Stimulated activated CD8-positive, alpha-beta memory T cell treated with anti-CD3 and anti-CD28 coated beads, Interleukin-15, amount 100 ng/mL, for 48 hours (primary cell): ENCODE data around the gene CATSPER3.

Experiments used
- DNase-seq, 2 donors: peaks; one replicate each; pipeline ENCODE4 v3.0.0-alpha.2; 2020; ENCODE audit warnings: low read depth in 2 of 2

The CATSPER3 gene

DNA sequence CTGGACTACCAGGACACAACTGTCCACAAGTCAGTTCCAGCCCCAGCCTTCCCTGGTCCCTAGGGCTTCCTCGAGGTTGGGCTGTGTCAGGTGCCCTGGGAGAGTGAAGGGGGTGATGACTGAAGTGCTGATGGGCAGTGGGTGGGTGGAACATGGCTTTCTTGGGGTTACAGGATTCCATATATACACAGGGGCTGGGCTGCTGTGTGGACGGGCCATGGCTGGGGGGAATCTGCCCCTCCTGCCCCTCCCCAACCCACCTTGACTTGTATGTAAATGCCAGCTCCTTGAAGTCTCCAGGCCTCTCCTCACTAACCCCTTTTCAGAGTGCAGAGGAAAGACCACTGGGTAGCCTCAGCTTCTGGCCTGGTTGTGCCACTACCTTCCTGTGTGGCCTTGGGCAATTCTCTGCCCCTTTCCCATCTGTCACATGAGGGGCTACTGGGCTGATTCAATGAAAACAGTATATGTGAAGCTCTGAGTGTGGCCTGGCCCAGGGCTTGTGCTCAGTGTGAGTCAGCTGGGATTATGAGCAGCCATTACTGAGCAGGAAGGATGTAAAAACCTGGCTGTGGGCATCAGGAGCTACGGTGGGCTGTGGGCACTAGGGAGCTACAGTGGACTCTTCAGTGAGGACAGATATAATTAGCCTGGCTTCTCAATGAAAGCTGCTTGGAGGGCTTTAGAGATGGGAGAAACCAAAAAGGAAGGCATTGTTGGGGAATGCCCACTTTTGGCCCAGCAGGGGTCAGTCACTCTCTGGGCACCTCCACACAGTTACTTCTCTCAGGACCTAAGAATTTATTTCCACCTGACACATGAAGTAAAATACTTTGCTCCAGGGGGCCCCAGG lies 43.0 kb downstream of the CATSPER3 start:
- no peak for DNase-seq

DNA sequence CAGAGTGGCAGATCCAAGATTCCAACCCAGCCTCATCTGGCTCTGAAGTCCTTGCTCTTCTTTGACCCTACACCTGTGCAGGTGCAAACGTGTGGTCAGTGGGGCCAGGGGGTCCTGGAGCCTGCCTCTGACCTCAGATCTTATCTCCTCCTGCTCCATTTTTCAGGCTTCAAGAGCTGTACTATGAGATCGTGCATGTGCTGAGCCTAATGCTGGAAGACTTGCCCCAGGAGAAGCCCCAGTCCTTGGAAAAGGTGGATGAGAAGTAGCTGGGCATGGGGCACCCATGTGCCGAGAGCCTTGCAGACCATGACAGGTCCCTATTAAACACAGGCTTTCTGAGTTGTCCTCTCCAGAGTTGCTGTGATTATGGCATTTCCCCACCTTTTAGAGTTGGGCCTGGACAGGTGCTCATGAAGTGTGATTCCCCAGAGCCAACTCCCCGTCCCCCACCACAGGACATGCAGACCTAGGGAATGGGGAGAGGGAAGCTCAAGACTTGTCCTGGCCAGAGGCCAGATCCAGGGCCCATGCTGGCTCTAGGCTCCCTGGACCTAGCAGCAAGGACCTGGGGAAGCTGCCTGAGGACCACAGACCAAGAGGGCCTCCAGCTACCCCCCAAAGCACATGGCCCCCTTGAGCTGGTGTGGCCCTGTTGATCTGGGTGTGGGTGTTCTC lies 43.8 kb downstream of the CATSPER3 start:
- no peak for DNase-seq

DNA sequence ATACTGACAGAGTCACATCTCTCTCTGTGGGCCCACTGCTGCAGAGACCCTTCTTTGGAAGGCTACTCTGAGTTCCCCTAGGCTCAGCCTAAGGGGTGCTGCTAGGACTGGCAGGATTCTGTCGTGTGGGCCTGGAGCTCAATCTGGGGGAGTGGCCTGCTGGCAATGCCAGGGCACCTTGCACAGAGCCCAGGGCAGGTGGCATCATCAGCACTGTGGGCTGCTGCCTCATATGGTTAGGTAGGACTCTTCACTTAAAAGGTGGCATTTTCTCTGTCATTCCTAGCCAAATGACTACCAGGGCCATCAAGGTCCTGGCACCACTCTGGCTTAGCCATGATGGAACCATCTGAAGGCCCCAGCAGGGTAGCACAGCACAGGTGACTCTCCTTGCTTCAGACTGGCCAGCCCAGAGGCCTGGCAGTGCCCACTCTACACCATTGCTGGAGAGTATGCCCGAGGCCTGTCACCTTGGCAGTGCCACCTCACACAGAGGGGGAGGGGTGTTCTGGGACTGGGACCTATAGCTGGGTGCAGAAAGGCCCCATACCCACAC lies 44.4 kb downstream of the CATSPER3 start:
- no peak for DNase-seq

DNA sequence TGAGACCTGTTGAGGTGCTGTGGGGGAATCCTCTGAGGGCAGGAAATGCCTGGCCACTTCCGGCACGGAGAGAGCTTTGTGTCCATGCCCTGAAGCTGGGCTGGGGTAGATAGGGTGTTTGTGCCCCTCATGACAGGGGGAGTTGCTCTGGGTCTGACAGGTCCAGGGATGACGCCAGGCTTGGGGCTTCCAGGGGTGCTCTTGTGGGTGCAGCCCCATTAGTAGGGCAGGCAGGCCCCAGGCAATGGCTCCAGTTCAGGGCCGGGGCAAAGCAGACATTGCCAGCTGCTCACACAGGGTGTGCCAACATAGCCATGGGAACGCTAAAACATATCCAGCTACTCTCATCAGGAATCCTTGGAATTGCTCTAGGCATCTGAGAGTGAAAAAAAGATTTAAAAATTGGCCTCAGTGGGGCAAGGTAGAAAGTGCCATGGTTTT lies 45.3 kb downstream of the CATSPER3 start:
- no peak for DNase-seq

DNA sequence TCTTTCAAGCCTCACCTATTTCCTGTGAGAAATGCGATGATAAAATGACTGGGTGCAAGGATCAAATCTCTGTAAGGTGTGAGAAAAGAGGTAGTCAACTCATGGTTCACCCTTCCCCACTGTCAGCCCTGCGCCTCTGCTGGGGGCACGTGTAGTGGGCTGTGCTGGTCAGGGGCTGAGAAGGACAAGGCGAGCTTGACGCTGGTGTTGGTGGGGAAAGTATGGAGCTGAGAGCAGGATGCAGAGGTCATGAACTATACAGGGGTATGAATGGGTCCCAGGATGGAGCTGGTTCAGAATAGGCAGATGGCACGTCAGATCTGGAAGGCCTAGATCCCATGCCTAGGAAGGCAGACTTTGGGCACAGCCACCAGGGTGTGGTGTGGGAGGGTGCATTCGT lies 45.7 kb downstream of the CATSPER3 start:
- DNase-seq: no peak

DNA sequence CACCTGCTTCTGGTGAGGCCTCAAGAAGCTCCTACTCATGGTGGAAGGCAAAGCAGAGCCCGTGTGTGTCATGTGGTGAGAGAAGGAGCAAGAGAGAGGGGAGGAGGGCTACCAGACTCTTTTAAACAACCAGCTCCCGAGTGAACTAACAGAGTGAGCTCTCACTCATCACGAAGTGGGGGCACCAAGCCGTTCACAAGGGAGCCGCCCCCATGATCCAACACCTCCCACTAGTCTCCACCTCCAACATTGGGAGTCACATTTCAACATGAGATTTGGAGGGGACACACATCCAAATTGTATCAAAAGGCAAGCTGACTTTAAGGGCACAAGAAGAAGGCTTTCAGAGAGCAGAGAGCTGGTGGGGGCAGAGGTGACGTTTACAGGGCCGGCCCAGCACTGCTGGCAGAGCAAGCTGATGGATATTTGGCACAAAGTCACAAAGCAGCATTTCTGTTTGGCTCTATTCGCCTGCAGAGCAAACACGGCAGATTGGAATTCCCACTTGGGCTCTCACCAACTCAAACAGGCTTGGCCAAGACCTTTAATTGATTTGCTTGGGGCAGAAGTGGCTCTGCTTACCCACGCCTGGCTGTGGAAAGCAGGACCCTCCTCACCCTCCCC lies 46.4 kb downstream of the CATSPER3 start:
- DNase-seq: no peak

DNA sequence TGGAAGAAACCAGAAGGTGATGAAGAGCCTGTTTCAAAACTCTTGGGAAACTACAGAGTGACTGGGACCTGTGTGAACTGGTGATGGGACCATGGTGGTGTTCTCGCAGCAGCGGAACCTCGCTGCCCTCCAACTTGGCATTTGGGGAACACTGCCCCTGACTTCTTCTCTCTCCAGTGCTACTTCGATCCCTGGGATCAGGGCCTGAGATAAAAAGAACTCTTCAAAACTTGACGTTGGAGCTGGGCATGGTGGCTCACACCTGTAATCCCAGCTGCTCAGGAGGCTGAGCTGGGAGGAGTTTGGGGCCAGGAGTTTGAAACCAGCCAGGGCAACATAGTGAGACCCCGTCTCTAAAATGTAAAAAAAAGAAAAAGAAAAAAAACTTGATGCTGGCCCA lies 48.2 kb downstream of the CATSPER3 start:
- DNase-seq: no peak

DNA sequence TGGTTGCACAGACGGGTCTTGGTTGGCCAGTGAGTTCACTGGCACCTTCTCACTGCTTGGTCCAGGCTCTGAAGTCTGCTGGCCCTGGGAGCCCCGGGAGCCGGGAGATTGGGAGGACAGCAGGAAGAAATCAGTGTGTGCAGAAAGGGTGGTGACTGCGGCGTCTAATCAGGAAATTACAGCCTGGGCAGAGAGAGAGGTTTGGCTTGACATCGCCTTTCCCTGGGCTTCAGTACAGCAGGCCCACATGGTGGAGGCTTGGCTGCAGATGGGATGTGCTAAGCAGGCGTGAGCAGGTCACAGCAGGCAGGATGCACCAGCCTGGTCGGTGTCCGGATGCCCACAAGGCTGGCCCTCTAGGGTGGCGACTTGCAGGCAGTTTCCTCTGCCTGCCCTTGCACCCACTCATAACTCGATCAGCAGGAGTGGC lies 49.2 kb downstream of the CATSPER3 start:
- DNase-seq: no peak

DNA sequence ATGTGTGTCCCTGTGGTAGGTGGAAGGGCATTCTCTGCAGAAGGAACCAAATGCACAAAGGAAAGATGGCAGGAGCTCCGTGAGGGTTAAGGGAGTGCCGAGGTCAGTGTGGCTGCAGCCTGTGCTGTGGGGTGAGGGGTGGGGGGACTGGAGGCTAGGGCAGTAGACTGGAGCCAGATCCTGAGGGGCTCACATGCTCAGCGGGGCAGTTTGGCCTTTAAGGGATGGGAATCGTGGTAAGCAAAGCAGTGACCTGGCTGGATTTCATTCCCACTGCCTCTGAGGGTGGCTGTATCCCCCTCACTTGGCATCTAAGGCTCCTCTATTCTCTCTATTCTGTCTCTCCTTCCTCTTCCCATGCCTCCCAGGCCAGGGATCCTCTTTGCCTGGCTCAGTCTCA lies 50.8 kb downstream of the CATSPER3 start:
- no peak for DNase-seq

DNA sequence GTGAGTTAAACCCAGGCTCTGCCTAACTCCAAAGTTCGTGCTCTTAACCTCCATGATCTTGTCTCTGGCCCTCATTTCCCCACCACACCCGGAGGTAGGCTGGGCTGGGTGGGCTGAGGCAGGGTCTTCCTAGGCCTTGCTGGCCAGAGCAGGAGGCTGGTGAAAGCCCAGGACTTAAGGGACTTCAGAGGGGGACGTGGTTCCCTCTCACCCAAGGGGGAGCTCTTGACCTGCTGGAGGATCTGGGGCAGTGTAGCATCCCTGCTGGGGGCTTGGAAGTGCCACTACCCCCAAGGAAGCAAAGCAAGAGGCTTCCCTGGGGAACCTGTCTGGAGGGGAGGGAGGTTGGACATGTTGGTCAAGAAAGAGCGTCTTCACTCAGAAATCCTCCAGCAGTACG lies 51.6 kb downstream of the CATSPER3 start:
- no peak for DNase-seq

DNA sequence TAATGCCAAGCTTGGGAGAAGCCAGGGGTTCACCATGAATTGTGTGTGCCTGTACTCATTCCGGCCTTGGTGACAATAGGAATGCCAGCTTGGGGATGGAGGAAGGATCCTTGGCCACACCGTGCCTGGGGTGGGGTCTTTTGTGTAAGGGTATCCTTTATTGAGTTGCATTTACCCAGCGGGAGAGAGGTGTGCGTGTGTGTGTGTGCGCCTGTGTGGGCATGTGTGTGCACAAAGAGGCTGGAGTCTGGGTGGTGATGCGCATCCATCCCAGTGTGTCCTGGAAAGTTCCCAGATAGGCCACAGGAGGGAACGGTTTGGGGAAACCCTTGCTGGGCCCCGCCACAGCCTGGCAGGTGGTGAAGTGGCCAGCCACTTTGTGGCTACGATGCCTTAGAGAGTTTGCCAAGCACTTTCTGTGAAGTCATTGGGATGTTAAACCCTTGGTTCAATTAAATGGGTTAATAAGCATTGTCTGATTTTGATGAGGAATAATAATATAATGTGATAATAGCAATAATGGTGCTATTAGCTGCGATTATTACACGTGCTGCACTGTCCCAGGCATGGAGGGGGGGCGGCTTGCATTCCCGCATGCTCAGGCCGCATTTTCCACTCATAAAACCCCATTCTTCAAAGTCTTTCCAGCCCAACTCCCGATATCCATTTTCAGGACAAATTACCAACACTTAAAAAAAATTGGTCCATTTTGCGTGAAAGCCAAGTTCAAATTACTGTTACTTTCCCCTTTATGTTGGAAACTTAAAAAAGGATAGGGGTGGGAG lies 52.6 kb downstream of the CATSPER3 start:
- DNase-seq: no peak

DNA sequence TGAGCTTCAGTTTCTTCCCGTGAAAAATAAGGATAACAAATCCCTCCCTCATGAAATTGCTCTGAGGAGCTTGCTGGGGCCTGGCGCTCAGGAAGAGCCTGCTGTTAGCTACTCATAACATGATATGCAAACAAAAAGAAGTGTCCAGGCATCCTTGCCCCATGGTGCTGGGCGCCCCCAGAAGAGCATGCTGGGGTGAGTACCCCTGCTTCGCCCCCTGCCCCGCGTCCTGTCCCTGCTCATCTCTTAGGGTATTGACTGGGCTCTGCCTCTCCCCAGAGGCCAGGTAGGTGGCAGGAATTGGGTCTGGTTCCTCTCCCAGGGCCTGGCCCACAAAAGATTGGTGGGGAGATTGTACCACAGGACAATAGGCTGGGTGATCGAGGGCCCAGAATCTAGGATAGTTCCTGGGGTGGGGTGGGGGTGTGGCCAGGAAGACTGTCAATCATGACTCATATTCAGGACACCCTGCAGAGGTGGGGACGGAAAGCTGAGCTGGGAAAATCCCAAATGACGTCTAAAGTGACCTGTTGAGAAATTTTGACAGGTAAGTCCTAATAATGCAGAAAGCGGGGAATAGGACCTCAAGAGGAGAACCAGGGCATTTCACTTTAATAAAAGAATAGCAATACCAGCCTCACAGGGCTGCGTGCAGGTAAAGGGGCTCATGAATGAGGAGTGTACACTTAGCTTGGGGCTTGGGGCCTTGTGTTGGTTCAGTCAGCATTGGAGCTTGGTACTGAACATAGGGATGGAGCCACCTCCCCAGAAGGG lies 57.4 kb downstream of the CATSPER3 start:
- DNase-seq: no peak

DNA sequence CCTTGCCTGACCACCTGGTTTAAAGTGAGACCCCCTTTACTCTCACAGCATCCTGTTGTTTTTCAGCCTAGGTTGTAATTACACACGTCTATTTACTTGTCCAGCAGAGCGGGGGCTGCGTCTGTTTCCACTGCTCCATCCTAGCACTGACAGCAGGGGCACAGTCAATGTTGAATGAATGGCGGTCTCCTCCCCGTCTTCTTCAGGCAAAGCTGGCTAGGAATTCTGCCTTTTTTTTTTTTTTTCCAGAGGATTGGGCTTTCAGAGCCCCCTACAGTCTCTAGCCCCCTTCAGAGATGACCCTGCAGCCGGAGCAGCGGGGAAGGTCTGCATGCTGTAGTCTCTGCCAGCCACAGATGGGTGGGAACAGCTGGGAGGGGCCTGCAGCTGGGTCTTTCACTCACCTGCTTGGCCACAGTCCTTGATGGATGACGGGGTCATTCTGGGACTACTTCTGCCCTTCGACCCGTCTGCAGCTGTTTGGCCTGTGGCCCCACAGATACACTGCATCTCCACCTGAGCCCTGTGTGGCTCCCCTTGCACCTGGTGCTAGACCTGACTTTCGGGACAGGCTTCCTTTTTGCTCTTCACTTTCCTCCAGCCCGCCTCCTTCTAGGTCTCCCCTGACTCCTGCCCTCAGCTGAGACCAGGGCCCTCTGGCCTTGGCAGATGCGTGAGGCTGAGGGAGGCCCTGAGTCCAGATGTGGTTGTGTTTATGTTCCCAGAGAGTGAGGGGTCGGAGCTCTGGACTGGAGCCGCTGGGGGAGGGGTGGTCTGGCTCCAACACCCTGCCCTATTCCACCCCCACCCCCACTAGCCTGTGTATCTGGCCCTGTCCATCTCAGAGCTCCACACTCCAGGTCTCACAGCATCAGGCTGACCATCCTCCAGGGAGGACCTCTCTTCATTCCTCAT lies 58.3 kb downstream of the CATSPER3 start:
- no peak for DNase-seq

DNA sequence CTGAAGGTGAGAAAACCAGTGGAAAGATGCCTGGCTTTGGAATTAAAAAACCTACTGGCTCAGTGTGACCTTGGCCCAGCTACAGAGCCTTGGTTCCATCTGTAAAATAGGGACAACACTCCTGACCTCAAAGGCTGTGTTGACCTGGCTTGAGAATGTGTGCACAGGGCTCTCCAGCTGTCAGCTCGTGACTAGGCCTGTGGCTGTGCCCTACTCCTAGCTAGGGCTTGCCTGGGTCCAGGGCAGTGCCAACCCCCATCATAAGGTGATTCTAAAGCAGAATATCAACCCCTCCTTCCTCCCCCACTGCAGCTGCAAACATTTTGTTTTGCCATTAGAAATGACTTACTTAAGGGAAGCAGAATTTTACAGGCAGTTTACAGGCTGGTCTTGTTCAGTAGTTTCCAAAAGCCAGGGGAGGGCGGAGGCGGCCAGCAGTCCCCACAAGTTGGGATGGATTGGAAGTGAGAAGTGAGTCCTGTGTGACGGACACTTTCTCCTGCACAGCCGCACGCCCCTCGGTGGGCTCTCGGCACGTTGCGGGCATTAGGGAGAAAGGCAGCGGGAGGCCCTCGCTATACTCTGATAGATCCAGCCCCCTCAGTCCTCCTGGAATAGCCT lies 59.0 kb downstream of the CATSPER3 start:
- DNase-seq: no peak

DNA sequence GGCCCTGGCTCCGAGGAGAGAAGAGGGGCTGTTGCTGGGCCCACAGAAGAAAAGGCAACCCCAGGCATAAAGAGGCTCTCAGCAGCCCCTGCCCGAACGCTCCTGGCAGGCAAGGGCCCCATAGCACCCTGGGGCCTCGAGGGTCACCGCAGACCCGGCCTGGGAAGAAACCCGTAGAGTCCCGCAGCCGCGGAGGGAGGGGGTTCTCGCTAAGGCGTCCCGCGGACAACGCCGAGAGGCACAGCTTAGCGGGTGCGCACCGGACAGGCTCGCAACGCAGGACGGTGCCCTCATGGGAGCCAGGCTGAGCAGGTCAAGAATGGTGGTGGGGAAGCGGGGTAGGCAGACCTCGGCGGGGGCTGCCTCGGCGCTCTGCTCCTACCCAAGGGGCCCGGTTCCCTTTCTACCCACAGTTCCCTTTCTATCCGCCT lies 59.6 kb downstream of the CATSPER3 start:
- no peak for DNase-seq

DNA sequence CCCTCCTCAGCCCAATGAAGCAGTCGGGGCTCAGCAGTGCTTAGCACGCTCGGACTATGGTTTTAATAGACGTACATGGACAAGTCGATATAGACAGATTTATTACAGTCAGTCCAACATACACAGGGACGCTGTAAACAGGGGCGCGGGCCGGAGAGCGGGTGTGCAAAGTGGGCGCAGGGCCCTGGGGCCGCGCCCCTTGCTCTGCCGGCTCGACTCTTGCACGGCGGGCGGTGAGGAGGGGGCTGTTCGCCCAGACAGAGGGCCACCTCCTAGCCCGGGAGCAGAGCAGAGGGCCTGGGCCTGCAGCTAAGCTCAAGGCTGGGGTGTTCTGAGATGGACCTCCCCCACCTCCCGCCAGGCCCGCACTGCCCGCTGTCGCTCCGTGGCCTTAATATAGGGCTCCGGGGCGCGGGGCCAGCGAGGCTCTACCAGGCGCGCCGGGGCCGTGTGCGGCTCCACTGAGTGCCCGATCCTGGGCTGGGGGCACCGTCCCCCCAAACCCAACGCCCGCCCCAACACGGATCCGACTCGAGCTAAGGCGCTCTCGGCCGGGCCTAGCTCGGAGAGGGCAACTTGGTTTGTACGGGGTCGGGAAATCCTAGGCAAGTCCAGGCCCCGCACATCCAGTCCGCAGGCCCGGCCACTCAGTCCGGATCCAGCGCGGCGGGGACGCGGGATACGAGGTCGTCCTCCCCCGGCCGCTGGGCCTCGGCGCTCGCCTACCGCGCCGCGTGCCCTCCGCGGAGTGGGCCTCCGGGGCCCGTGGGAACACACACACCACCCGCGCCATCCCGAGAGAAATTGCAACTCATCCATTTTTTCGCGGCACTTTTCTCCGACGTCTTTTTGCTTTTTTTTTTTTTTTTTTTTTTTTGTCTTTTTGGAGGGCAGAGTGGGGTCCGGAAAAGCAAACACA lies 60.2 kb downstream of the CATSPER3 start:
- no peak for DNase-seq

DNA sequence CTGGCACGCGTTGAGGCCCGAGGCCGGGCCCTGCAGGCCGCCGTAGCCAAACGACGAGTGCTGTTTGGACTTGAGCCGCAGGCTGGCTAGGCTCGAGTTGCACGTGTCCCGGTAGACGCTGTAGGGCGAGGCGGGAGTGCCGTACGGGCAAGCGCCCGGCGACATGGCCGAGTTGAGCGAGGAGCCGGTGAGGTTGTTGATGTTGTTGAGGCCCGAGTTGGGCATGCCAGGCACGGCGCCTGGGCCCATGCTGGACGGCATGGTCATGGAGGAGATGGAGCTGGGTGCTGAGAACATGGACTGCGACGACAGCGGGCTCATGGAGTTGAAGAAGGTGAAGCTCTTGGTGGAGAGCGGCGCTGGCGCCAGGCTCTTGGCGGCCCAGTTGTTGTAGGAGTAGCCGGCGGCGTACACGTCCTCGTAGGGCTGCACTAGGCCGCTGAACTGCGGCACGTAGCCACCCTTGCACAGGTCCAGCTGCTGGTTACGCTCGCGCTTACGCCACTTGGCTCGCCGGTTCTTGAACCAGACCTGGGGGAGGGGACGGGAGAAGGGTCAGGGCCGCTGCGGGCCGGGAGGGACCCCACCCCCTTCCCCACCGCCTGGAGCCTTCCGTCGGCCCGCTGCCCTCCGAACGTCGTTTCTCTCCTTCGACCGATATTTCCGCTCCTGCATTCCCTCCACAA lies 61.2 kb downstream of the CATSPER3 start:
- DNase-seq: no peak
